ENCODE data around the gene LRBA.

DNA sequence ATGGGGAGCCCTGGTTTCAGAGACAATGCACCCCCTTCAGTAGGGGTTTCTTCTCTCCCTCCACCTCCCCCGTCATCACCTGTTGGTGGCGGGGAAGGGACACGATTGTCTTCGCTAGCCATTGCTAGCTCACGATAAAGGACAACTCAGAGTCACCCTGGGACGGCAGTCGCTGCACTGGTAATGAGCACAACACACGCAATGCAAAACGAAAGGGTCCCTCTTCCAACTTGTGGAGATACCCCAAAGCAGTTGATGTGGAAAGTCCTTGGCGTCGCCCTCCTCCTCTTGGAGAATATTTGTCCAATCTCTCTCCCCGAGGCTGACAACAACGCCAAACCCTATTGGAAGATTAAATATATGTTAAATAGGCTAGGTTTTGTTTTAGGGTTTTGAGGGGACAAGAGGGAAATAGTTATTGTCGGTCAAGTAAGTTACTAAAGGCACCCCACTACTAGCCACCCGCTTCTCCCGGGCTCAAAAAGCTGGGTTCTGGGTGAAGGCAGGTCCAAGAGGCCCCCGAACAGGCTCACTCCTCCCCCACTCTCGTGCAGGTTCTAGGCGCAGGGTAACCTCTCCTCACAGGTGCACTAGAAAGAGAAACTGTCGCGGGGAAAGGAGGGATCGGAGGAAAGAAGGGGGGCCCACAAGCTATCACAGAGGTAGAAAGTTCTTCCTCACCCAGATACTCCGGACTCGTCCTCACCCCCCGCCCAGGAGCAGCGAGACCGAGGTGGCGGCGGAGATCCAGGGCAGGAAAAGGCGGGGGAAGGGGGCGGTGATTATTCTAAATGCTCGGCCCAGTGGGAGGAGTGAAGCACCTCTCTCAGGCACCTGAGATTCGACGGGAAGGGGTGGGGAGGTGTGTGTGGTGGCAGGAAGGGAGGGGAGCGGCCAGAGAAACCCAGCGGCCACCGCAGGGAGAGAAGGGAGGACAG lies at the start of gene LRBA:
- TF ChIP-seq, protein P1, sequence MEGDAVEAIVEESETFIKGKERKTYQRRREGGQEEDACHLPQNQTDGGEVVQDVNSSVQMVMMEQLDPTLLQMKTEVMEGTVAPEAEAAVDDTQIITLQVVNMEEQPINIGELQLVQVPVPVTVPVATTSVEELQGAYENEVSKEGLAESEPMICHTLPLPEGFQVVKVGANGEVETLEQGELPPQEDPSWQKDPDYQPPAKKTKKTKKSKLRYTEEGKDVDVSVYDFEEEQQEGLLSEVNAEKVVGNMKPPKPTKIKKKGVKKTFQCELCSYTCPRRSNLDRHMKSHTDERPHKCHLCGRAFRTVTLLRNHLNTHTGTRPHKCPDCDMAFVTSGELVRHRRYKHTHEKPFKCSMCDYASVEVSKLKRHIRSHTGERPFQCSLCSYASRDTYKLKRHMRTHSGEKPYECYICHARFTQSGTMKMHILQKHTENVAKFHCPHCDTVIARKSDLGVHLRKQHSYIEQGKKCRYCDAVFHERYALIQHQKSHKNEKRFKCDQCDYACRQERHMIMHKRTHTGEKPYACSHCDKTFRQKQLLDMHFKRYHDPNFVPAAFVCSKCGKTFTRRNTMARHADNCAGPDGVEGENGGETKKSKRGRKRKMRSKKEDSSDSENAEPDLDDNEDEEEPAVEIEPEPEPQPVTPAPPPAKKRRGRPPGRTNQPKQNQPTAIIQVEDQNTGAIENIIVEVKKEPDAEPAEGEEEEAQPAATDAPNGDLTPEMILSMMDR (IDR thresholded peaks at IDR 0.05; ENCODE audit: low read depth, low read length, missing input control), result no peak
- TF ChIP-seq GABPA (IDR thresholded peaks at IDR 0.05 in 1 of 2, conservative IDR thresholded peaks at IDR 0.05 in 1 of 2) (peak in 1 of 2 donors; percentile 38), SP1 (IDR thresholded peaks at IDR 0.05) (peak; percentile 22), TAF1 (conservative IDR thresholded peaks at IDR 0.05) (peak; percentile 58), RAD21 (IDR thresholded peaks at IDR 0.05) (peak in 1 of 2 donors; percentile 7), NR2F2 (IDR thresholded peaks at IDR 0.05) (no peak), EGR1 (IDR thresholded peaks at IDR 0.05; ENCODE audit: low read depth in 2 of 2) (no peak), YY1 (IDR thresholded peaks at IDR 0.05) (no peak), FOXA1 (IDR thresholded peaks at IDR 0.05) (no peak)
- TF ChIP-seq, protein P2, sequence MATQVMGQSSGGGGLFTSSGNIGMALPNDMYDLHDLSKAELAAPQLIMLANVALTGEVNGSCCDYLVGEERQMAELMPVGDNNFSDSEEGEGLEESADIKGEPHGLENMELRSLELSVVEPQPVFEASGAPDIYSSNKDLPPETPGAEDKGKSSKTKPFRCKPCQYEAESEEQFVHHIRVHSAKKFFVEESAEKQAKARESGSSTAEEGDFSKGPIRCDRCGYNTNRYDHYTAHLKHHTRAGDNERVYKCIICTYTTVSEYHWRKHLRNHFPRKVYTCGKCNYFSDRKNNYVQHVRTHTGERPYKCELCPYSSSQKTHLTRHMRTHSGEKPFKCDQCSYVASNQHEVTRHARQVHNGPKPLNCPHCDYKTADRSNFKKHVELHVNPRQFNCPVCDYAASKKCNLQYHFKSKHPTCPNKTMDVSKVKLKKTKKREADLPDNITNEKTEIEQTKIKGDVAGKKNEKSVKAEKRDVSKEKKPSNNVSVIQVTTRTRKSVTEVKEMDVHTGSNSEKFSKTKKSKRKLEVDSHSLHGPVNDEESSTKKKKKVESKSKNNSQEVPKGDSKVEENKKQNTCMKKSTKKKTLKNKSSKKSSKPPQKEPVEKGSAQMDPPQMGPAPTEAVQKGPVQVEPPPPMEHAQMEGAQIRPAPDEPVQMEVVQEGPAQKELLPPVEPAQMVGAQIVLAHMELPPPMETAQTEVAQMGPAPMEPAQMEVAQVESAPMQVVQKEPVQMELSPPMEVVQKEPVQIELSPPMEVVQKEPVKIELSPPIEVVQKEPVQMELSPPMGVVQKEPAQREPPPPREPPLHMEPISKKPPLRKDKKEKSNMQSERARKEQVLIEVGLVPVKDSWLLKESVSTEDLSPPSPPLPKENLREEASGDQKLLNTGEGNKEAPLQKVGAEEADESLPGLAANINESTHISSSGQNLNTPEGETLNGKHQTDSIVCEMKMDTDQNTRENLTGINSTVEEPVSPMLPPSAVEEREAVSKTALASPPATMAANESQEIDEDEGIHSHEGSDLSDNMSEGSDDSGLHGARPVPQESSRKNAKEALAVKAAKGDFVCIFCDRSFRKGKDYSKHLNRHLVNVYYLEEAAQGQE (IDR thresholded peaks at IDR 0.05), result peak; percentile 29
- TF ChIP-seq, protein P3, sequence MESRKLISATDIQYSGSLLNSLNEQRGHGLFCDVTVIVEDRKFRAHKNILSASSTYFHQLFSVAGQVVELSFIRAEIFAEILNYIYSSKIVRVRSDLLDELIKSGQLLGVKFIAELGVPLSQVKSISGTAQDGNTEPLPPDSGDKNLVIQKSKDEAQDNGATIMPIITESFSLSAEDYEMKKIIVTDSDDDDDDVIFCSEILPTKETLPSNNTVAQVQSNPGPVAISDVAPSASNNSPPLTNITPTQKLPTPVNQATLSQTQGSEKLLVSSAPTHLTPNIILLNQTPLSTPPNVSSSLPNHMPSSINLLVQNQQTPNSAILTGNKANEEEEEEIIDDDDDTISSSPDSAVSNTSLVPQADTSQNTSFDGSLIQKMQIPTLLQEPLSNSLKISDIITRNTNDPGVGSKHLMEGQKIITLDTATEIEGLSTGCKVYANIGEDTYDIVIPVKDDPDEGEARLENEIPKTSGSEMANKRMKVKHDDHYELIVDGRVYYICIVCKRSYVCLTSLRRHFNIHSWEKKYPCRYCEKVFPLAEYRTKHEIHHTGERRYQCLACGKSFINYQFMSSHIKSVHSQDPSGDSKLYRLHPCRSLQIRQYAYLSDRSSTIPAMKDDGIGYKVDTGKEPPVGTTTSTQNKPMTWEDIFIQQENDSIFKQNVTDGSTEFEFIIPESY (IDR thresholded peaks at IDR 0.05), result no peak

Data from liver (tissue), 3 donors.